Measurements from ENCODE around the gene FAM98C.

FAM98C gene

GRCh38 chr19:38429055-38429810 lies 26.3 kb downstream of the FAM98C start:
- peak in 1 of 2 experiments; percentile 40 for DNase-seq

- DNase-seq: no peak
Measured at GRCh38 chr19:38429811-38430156, 26.9 kb downstream of the FAM98C start.

GRCh38 chr19:38430931-38431330 lies 28.0 kb downstream of the FAM98C start:
- no peak for DNase-seq

GRCh38 chr19:38433268-38433733 lies 30.4 kb downstream of the FAM98C start, which contains the start of gene RYR1:
RYR1 (plus strand) TSS chr19:38433691; CDS start chr19:38433830, 139 bp downstream.
- peak; percentile 26 to 63 for DNase-seq

- no peak for DNase-seq
Measured at GRCh38 chr19:38434549-38435051, 31.7 kb downstream of the FAM98C start.

GRCh38 chr19:38437295-38437694 lies 34.4 kb downstream of the FAM98C start:
- DNase-seq: no peak

GRCh38 chr19:38437917-38438316 lies 35.0 kb downstream of the FAM98C start:
- no peak for DNase-seq

GRCh38 chr19:38440592-38440991 lies 37.7 kb downstream of the FAM98C start:
- DNase-seq: no peak

GRCh38 chr19:38441657-38442348 lies 38.9 kb downstream of the FAM98C start:
- no peak for DNase-seq

- DNase-seq: no peak
Measured at GRCh38 chr19:38442736-38443135, 39.8 kb downstream of the FAM98C start.

GRCh38 chr19:38443458-38443999 lies 40.6 kb downstream of the FAM98C start:
- no peak for DNase-seq

- DNase-seq: no peak
Measured at GRCh38 chr19:38444026-38444425, 41.1 kb downstream of the FAM98C start.

GRCh38 chr19:38445362-38445761 lies 42.5 kb downstream of the FAM98C start:
- no peak for DNase-seq

- DNase-seq: no peak
Measured at GRCh38 chr19:38448225-38448624, 45.3 kb downstream of the FAM98C start.

- no peak for DNase-seq
Measured at GRCh38 chr19:38449518-38449917, 46.6 kb downstream of the FAM98C start.

GRCh38 chr19:38451036-38451435 lies 48.1 kb downstream of the FAM98C start:
- DNase-seq: no peak

GRCh38 chr19:38451629-38452028 lies 48.7 kb downstream of the FAM98C start:
- no peak for DNase-seq

GRCh38 chr19:38452430-38453366 lies 49.8 kb downstream of the FAM98C start:
- DNase-seq: no peak

- no peak for DNase-seq
Measured at GRCh38 chr19:38453596-38453995, 50.7 kb downstream of the FAM98C start.

GRCh38 chr19:38455031-38455430 lies 52.1 kb downstream of the FAM98C start:
- no peak for DNase-seq

GRCh38 chr19:38457202-38457601 lies 54.3 kb downstream of the FAM98C start:
- no peak for DNase-seq

GRCh38 chr19:38457690-38458405 lies 55.0 kb downstream of the FAM98C start:
- no peak for DNase-seq

All from stimulated activated CD4-positive, alpha-beta T cell treated with anti-CD3 and anti-CD28 coated beads, Interleukin-4, amount 100 ng/mL, for 4 hours (primary cell).